Hepatocyte (in vitro differentiated cells): ENCODE results near the gene TRAF3IP1.

Experiments
- CTCF ChIP-seq: fragments of 200-600 bp; sonication (generic); IDR thresholded peaks from 2 replicates; pipeline ENCODE4 v1.5.1; 2016; ENCODE audit warnings: antibody characterized with exemption, mild to moderate bottlenecking; ENCODE audit not compliant: poor library complexity
- EZH2phosphoT487 ChIP-seq: fragments of 200-600 bp; sonication (generic); IDR thresholded peaks from one replicate; pipeline ENCODE4 v1.6.1; 2018; ENCODE audit warnings: antibody characterized with exemption, mild to moderate bottlenecking, low read depth, moderate library complexity; ENCODE audit not compliant: unreplicated experiment, severe bottlenecking

GRCh38 chr2:238441262-238442114 is 121.2 kb downstream of the TRAF3IP1 start:
- no peak for TF ChIP-seq CTCF
- TF ChIP-seq EZH2phosphoT487 = no peak
